ENCODE data around the gene SAMD8.

SAMD8 gene

GRCh38 chr10:75074711-75075445 lies 36.6 kb upstream of the SAMD8 start:
- DNase-seq: no peak
- TF ChIP-seq GATA1 (IDR thresholded peaks at IDR 0.05; ENCODE audit: low read depth, low read length) (no peak), POLR2A (IDR thresholded peaks at IDR 0.05; ENCODE audit: low read length) (no peak)

GRCh38 chr10:75076348-75076747 lies 35.1 kb upstream of the SAMD8 start:
- no peak for TF ChIP-seq POLR2A (IDR thresholded peaks at IDR 0.05; ENCODE audit: low read length)
- no peak for TF ChIP-seq GATA1 (IDR thresholded peaks at IDR 0.05; ENCODE audit: low read depth, low read length)
- DNase-seq: no peak

GRCh38 chr10:75079436-75080083 lies 31.9 kb upstream of the SAMD8 start:
- no peak for DNase-seq
- TF ChIP-seq POLR2A (IDR thresholded peaks at IDR 0.05; ENCODE audit: low read length) (no peak), GATA1 (IDR thresholded peaks at IDR 0.05; ENCODE audit: low read depth, low read length) (no peak)

DNA sequence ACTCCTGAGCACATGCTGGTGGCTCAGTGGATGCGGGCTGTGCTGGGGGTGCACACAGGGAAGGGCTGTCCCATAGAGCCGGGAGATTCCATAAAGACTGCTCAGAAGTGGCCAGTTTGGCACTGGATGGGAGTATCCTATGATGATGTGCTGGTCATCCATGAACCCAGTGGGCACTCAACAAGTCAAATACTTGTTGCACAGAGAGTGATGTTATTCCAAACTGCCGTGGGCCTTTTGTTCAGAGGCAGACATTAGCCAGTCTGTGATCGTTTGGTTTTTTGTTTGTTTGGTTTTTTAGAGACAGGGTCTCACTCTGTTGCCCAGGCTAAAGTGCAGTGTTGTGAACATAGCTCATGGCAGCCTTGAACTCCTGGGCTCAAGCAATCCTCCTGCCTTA lies 30.9 kb upstream of the SAMD8 start:
- no peak for DNase-seq
- TF ChIP-seq POLR2A (IDR thresholded peaks at IDR 0.05; ENCODE audit: low read length): no peak

DNA sequence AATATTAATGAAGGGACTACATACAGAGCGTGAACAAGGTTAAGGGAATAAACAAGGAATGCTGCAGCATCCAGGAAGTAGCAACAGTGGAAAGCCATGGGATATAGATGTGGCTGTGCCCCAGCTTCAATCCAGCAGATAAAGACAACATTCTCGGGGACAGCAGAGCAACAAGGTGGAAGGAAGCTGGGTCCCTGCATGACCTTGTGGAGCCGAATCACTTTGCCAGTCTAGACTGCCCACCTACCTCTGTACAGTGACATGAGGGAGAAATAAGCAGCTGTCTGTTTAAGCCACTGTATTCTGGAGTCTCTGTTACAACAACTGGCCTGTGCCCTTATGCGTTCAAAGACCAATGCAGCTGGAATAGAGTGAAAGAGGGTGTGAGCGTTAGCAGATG lies 30.1 kb upstream of the SAMD8 start:
- DNase-seq: no peak
- TF ChIP-seq GATA1 (IDR thresholded peaks at IDR 0.05; ENCODE audit: low read depth, low read length) (no peak), POLR2A (IDR thresholded peaks at IDR 0.05; ENCODE audit: low read length) (no peak)

- TF ChIP-seq GATA1 (IDR thresholded peaks at IDR 0.05; ENCODE audit: low read depth, low read length) (no peak), POLR2A (IDR thresholded peaks at IDR 0.05; ENCODE audit: low read length) (no peak)
- no peak for DNase-seq
These were observed 27.3 kb upstream of the SAMD8 start for GRCh38 chr10:75083972-75084833.

- TF ChIP-seq POLR2A (IDR thresholded peaks at IDR 0.05; ENCODE audit: low read length) (no peak), GATA1 (IDR thresholded peaks at IDR 0.05; ENCODE audit: low read depth, low read length) (no peak)
These were observed 26.5 kb upstream of the SAMD8 start for GRCh38 chr10:75084834-75085384.

DNA sequence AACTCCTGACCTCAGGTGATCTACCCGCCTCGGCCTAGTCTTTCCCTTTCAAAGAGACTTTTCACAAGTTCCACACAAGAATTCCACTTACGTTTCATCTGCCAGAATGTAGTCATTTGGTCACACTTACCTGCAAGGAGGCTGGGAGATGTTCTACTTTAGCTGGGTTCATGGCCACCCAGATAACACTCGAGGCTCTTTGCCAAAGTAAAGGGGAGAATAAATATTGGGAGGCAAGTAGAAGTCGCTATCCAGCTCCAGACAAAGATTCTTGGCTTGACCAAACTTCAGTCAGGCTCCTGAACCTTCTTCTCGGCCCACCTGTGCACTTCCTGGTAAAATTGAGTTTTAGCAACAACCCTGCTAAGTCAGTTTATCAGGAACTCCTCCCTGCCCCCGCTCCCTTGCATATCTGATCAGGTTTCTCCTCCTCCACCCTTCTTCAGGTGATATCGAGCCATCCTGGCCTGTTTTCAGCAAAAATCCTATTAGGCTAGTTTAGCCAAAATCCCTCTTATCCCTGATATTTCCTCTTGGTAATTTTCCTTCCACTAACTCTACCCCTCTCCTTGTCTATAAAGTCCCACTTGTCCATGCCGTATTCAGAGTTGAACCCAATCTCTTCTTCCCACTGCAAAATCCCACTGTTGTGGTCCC lies 25.1 kb upstream of the SAMD8 start:
- no peak for DNase-seq
- TF ChIP-seq GATA1 (IDR thresholded peaks at IDR 0.05; ENCODE audit: low read depth, low read length) (no peak), POLR2A (IDR thresholded peaks at IDR 0.05; ENCODE audit: low read length) (no peak)

More at GRCh38 chr10:75084834-75085384, 26.5 kb upstream of the SAMD8 start:
- DNase-seq: no peak

- TF ChIP-seq POLR2A (IDR thresholded peaks at IDR 0.05; ENCODE audit: low read length) (no peak), GATA1 (IDR thresholded peaks at IDR 0.05; ENCODE audit: low read depth, low read length) (no peak)
- DNase-seq: no peak
These were observed 22.8 kb upstream of the SAMD8 start for GRCh38 chr10:75088640-75089039.

- no peak for DNase-seq
- no peak for TF ChIP-seq POLR2A (IDR thresholded peaks at IDR 0.05; ENCODE audit: low read length)
- no peak for TF ChIP-seq GATA1 (IDR thresholded peaks at IDR 0.05; ENCODE audit: low read depth, low read length)
These were observed 21.8 kb upstream of the SAMD8 start for GRCh38 chr10:75089634-75090033.

- no peak for DNase-seq
- TF ChIP-seq GATA1 (IDR thresholded peaks at IDR 0.05; ENCODE audit: low read depth, low read length) (no peak), POLR2A (IDR thresholded peaks at IDR 0.05; ENCODE audit: low read length) (no peak)
These were observed 20.3 kb upstream of the SAMD8 start for GRCh38 chr10:75091146-75091545.

DNA sequence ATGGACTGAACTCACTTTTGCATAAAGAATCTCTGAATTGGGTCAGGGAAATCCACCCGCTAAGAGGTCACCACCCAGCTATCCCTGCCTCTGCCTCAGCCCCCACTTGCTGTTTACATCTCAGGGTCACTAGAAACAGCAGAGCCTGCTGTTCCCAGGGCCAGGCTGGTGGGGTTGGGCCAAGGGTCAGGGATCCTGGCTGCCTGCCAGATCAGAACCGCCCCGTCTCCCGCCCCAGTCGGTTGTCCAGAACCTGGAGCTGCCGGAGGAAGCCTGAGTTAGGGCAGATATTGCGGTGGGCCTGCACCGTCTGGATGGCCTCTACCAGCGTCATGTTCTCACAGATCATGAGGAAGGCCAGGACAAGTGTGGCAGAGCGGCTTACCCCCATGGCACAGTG lies 17.0 kb upstream of the SAMD8 start:
- DNase-seq: no peak
- no peak for TF ChIP-seq POLR2A (IDR thresholded peaks at IDR 0.05; ENCODE audit: low read length)
- no peak for TF ChIP-seq GATA1 (IDR thresholded peaks at IDR 0.05; ENCODE audit: low read depth, low read length)

GRCh38 chr10:75095631-75096030 lies 15.8 kb upstream of the SAMD8 start:
- no peak for TF ChIP-seq GATA1 (IDR thresholded peaks at IDR 0.05; ENCODE audit: low read depth, low read length)
- TF ChIP-seq POLR2A (IDR thresholded peaks at IDR 0.05; ENCODE audit: low read length): no peak

More at GRCh38 chr10:75095631-75096030, 15.8 kb upstream of the SAMD8 start:
- no peak for DNase-seq

All from erythroblast (primary cell).